ENCODE data around the gene ABLIM2. TPM values are rescaled to one million over a fixed set of nuclear protein-coding genes. Genes with fewer than 3 reads are reported as not detected.

ABLIM2 gene
- total and polyA plus RNA-seq, 2 of the 4 experiments (the other 2 are of a cell fraction), result under 0.01 to 0.10 TPM

GRCh38 chr4:8176547-8177399 is 18.2 kb upstream of the ABLIM2 start:
- Histone ChIP-seq H2BK120ac (ENCODE audit: low read depth, low read length) (no peak overlapping the region), H3K4ac (ENCODE audit: low read depth, low read length) (no peak overlapping the region), H4K5ac (ENCODE audit: low read depth, low read length) (no peak overlapping the region), H3K36me3 (ENCODE audit: control insufficient read depth, insufficient read depth, low read length) (no peaks in the 10 kb centered on the region), H4K8ac (ENCODE audit: low read depth in 2 of 2, low read length in 2 of 2) (no peak overlapping the region), H2AK5ac (ENCODE audit: low read depth, low read length) (no peak overlapping the region; the same call in 1 of the 2 replicates), H3K9me3 (ENCODE audit: control insufficient read depth, insufficient read depth, low read length) (no peaks in the 10 kb centered on the region), H3K9ac (ENCODE audit: low read depth, low read length) (no peak overlapping the region), H2AFZ (replicated peaks; ENCODE audit: low read length, poor library complexity) (peak overlapping the region; percentile 49), H2BK20ac (ENCODE audit: low read depth, low read length) (no peak overlapping the region), H4K20me1 (ENCODE audit: insufficient read depth, low read length) (peaks cover 6% of the 10 kb centered on the region), H2BK5ac (ENCODE audit: low read depth, low read length, poor library complexity, severe bottlenecking) (no peak overlapping the region), H2AK9ac (replicated peaks; ENCODE audit: low read depth, low read length, poor library complexity) (no peak overlapping the region), H3K23ac (ENCODE audit: low read depth, low read length) (no peak overlapping the region), H3K14ac (replicated peaks; ENCODE audit: low read depth, low read length) (no peak overlapping the region), H3K4me2 (ENCODE audit: low read depth, low read length) (no peak overlapping the region), H3K18ac (ENCODE audit: low read depth, low read length) (no peak overlapping the region), H3K27ac (ENCODE audit: insufficient read depth, low read length) (no peak overlapping the region), H3K56ac (ENCODE audit: extremely low read depth, insufficient read depth, low read length) (no peak overlapping the region), H3K4me1 (ENCODE audit: control insufficient read depth, insufficient read depth, low read length) (no peaks in the 10 kb centered on the region), H3K79me1 (ENCODE audit: low read depth in 1 of 2, low read length in 2 of 2) (no peaks in the 10 kb centered on the region), H2BK15ac (ENCODE audit: low read depth, low read length) (no peak overlapping the region), H3K9me1 (ENCODE audit: insufficient read depth, low read length) (no peaks in the 10 kb centered on the region), H3K27me3 (ENCODE audit: control insufficient read depth, insufficient read depth, low read length) (peaks cover 38% of the 10 kb centered on the region), H3K4me3 (ENCODE audit: insufficient read depth, low read depth, low read length) (no peak overlapping the region), H4K91ac (ENCODE audit: insufficient read depth, low read depth, low read length) (no peak overlapping the region)
- in situ Hi-C loops (cut with MboI; ENCODE audit: low sequenced_read_pairs), result loop anchor here (5.0 kb wide), 1 partner anchor 226 kb away; no protein-coding TSS in a partner anchor
- peak; percentile 52 for DNase-seq
- WGBS, 2 experiments (ENCODE audit: extremely low coverage in 2 of 2, insufficient read length in 1 of 2), result 14% methylated on average over 6 of the region's 17 CpGs; no CpG with 5 or more reads in 1 of the 2 experiments
- ChIA-PET POLR2A (ENCODE audit: unreplicated experiment) (no interaction called here), CTCF (interaction anchor here (0.5 to 1.8 kb wide), 21 partner anchors 12 to 338 kb away, joined by 3 to 15 read pairs (median 4); partner anchors contain the start of genes ABLIM2 and SH3TC1)
- ATAC-seq (ENCODE audit: low read depth), result peak; percentile 99
- no TSS peak for BruUV-seq (replicated peaks)
- intact Hi-C loops (cut with micrococcal nuclease), result loop anchor here (1.0 to 5.0 kb wide), 4 partner anchors 41 to 227 kb away; no protein-coding TSS in a partner anchor
- dilution Hi-C loops (cut with HindIII; ENCODE audit: low sequenced_read_pairs, unreplicated experiment), result no loop called here
- peak; percentile 94 for TF ChIP-seq RAD21 (IDR thresholded peaks at IDR 0.05; ENCODE audit: low read length)
- no peak for TF ChIP-seq BHLHE40 (IDR thresholded peaks at IDR 0.05; ENCODE audit: low read depth, low read length)
- no peak for TF ChIP-seq NFE2L2 (IDR thresholded peaks at IDR 0.05; ENCODE audit: low read depth, low read length)
- TF ChIP-seq CTCF (conservative IDR thresholded peaks at IDR 0.05; ENCODE audit: low read depth, low read length), result peak; percentile 93
- TF ChIP-seq CHD1 (IDR thresholded peaks at IDR 0.05; ENCODE audit: low read depth, low read length), result no peak
- no peak for TF ChIP-seq MAFK (IDR thresholded peaks at IDR 0.05; ENCODE audit: low read depth, low read length)
- TF ChIP-seq SMC3 (IDR thresholded peaks at IDR 0.05; ENCODE audit: low read depth, low read length), result peak; percentile 79
- TF ChIP-seq MXI1 (IDR thresholded peaks at IDR 0.05; ENCODE audit: borderline replicate concordance, low read depth, low read length), result no peak
- no peak for TF ChIP-seq RCOR1 (IDR thresholded peaks at IDR 0.05; ENCODE audit: insufficient replicate concordance, low read length)
- TF ChIP-seq POLR2A (IDR thresholded peaks at IDR 0.05; ENCODE audit: low read depth, low read length), result no peak
- TF ChIP-seq MAZ (IDR thresholded peaks at IDR 0.05; ENCODE audit: borderline replicate concordance, low read depth, low read length), result no peak
- TF ChIP-seq ELK1 (IDR thresholded peaks at IDR 0.05; ENCODE audit: borderline replicate concordance, low read depth, low read length), result no peak
- no peak for TF ChIP-seq RFX5 (IDR thresholded peaks at IDR 0.05; ENCODE audit: low read depth, low read length)
- no peak for TF ChIP-seq USF2 (IDR thresholded peaks at IDR 0.05; ENCODE audit: low read depth, low read length)
